OCI-M1 (cell line): ENCODE results near the gene GPBP1L1.
"Not testable (repeated sequence)": the region's sequence is repeated elsewhere in the genome, so short reads cannot be mapped to it uniquely, and the experiment has no call there.

Source experiments
- DNase-seq: peaks from one replicate; lab custom pipeline; 2025; lab: John Stamatoyannopoulos, UW

Gene GPBP1L1

GRCh38 chr1:45640293-45640692, 46.0 kb downstream of the GPBP1L1 start:
- no peak for DNase-seq

GRCh38 chr1:45635211-45635610, 51.1 kb downstream of the GPBP1L1 start:
- DNase-seq: no peak

- DNase-seq: no peak
Measured at GRCh38 chr1:45630429-45630828, 55.9 kb downstream of the GPBP1L1 start.

GRCh38 chr1:45629035-45629434, 57.3 kb downstream of the GPBP1L1 start:
- no peak for DNase-seq

GRCh38 chr1:45623972-45624371, 62.4 kb downstream of the GPBP1L1 start, which contains the start of gene CCDC17:
TSS of gene CCDC17 (minus strand) at chr1:45624054. CDS start at chr1:45623909, 145 bp downstream.
- DNase-seq: no peak

GRCh38 chr1:45622524-45623394, 63.6 kb downstream of the GPBP1L1 start:
- DNase-seq: no peak

- no peak for DNase-seq
Measured at GRCh38 chr1:45621895-45622523, 64.3 kb downstream of the GPBP1L1 start.

GRCh38 chr1:45621501-45621836, 64.9 kb downstream of the GPBP1L1 start:
- DNase-seq: no peak

- no peak for DNase-seq
Measured at GRCh38 chr1:45620588-45621500, 65.5 kb downstream of the GPBP1L1 start.

- DNase-seq: no peak
Measured at GRCh38 chr1:45619149-45619921, 67.0 kb downstream of the GPBP1L1 start.

- no peak for DNase-seq
Measured at GRCh38 chr1:45617618-45618017, 68.7 kb downstream of the GPBP1L1 start.

GRCh38 chr1:45615885-45616284, 70.4 kb downstream of the GPBP1L1 start:
- DNase-seq: no peak

GRCh38 chr1:45612941-45613579, 73.3 kb downstream of the GPBP1L1 start:
- DNase-seq: no peak

GRCh38 chr1:45610589-45611226, 75.6 kb downstream of the GPBP1L1 start:
- no peak for DNase-seq

GRCh38 chr1:45608175-45609156, 77.9 kb downstream of the GPBP1L1 start:
- DNase-seq: no peak

- DNase-seq: no peak
Measured at GRCh38 chr1:45607404-45608074, 78.8 kb downstream of the GPBP1L1 start.

- no peak for DNase-seq
Measured at GRCh38 chr1:45604239-45604638, 82.1 kb downstream of the GPBP1L1 start.

- not testable (repeated sequence) for DNase-seq
Measured at GRCh38 chr1:45596765-45597164, 89.6 kb downstream of the GPBP1L1 start.

GRCh38 chr1:45594412-45594811, 91.9 kb downstream of the GPBP1L1 start:
- no peak for DNase-seq
